ENCODE results near the gene C16orf54. TPM values are rescaled to one million over a fixed set of nuclear protein-coding genes. Genes with fewer than 3 reads are reported as not detected.

C16orf54 gene
- total RNA-seq, 1 experiment from 2014 or later = 0.18 TPM

GRCh38 chr16:29698484-29699323, 47.1 kb downstream of the C16orf54 start:
- intact Hi-C loops (cut with micrococcal nuclease; ENCODE audit: unreplicated experiment) (loop anchor here (10.0 kb wide), 1 partner anchor 116 kb away; the partner anchor contains the start of genes PAGR1 and PRRT2), in situ Hi-C loops (cut with HindIII; ENCODE audit: low pct_unique_long_range_greater_than_20kb, low sequenced_read_pairs) (no loop called here)
- TF ChIP-seq REST (IDR thresholded peaks at IDR 0.05; ENCODE audit: insufficient read depth in 1 of 2, low read depth in 2 of 2, low read length in 1 of 2) (no peak), SIN3A (IDR thresholded peaks at IDR 0.05; ENCODE audit: borderline replicate concordance, insufficient read depth, low read depth, low read length) (no peak), CTCF (IDR thresholded peaks at IDR 0.05) (no peak), TCF7L2 (IDR thresholded peaks at IDR 0.05; ENCODE audit: low read depth, low read length) (no peak), POLR2AphosphoS5 (IDR thresholded peaks at IDR 0.05; ENCODE audit: low read depth, low read length) (no peak)
- no peaks in the 10 kb centered on the region for H3K36me3 ChIP-seq (ENCODE audit: control insufficient read depth, insufficient read depth, low read length)
- no peaks in the 10 kb centered on the region for H3K9me3 ChIP-seq (ENCODE audit: control insufficient read depth, insufficient read depth, low read depth, low read length)
- no TSS peak for BruUV-seq (replicated peaks)
- POLR2A ChIA-PET = interaction anchor here (0.6 kb wide), 2 partner anchors 53 to 99 kb away, joined by 3 to 8 read pairs; no protein-coding TSS in a partner anchor
- H3K27me3 ChIP-seq (ENCODE audit: control insufficient read depth, insufficient read depth, low read length) = no peaks in the 10 kb centered on the region
- H3K27ac ChIP-seq (ENCODE audit: low read length) = no peak overlapping the region
- CTCF ChIA-PET = interaction anchor here (0.5 to 1.1 kb wide), 2 partner anchors 16 to 22 kb away, joined by 3 read pairs; no protein-coding TSS in a partner anchor
- ATAC-seq (no peak), DNase-seq (ENCODE audit: low read depth, low spot score) (no peak)
- H3K4me3 ChIP-seq (ENCODE audit: low read depth in 2 of 2, low read length in 2 of 2) = no peak overlapping the region
- H3K4me1 ChIP-seq (ENCODE audit: control insufficient read depth, insufficient read depth, low read length) = no peaks in the 10 kb centered on the region

- in situ Hi-C loops (cut with HindIII; ENCODE audit: low pct_unique_long_range_greater_than_20kb, low sequenced_read_pairs) (no loop called here), intact Hi-C loops (cut with micrococcal nuclease; ENCODE audit: unreplicated experiment) (loop anchor here (10.0 kb wide), 1 partner anchor 117 kb away; the partner anchor contains the start of genes PAGR1 and PRRT2)
- DNase-seq (ENCODE audit: low read depth, low spot score) (no peak), ATAC-seq (no peak)
- Histone ChIP-seq H3K36me3 (ENCODE audit: control insufficient read depth, insufficient read depth, low read length) (no peaks in the 10 kb centered on the region), H3K27ac (ENCODE audit: low read length) (no peak overlapping the region), H3K4me1 (ENCODE audit: control insufficient read depth, insufficient read depth, low read length) (no peaks in the 10 kb centered on the region), H3K4me3 (ENCODE audit: low read depth in 2 of 2, low read length in 2 of 2) (no peak overlapping the region), H3K9me3 (ENCODE audit: control insufficient read depth, insufficient read depth, low read depth, low read length) (no peaks in the 10 kb centered on the region), H3K27me3 (ENCODE audit: control insufficient read depth, insufficient read depth, low read length) (no peaks in the 10 kb centered on the region)
- TSS peak; percentile 98 for BruUV-seq (replicated peaks)
- ChIA-PET CTCF (interaction anchor here (1.1 kb wide), 1 partner anchor 22 kb away, joined by 3 read pairs; no protein-coding TSS in a partner anchor), POLR2A (interaction anchor here (0.6 kb wide), 1 partner anchor 99 kb away, joined by 3 read pairs; no protein-coding TSS in a partner anchor)
- TF ChIP-seq CTCF (IDR thresholded peaks at IDR 0.05) = no peak
Observed at GRCh38 chr16:29698042-29698441, 47.7 kb downstream of the C16orf54 start.

All from Panc1 (cell line).